H7 (cell line): ENCODE data around the gene SOX12. TPM values are rescaled to one million over a fixed set of nuclear protein-coding genes. Genes with fewer than 3 reads are reported as not detected.

ENCODE experiments used
- DNase-seq: peaks from one replicate; pipeline ENCODE4 v3.0.0; 2012
- H3K27me3 ChIP-seq: 2 replicates; pipeline ENCODE4 v1.6.0; 2011; ENCODE audit warnings: mild to moderate bottlenecking, low read length; ENCODE audit not compliant: control insufficient read depth, insufficient read depth
- H3K36me3 ChIP-seq: replicated peaks from 2 replicates; pipeline ENCODE4 v1.5.1; 2011; ENCODE audit warnings: low read length; ENCODE audit not compliant: control insufficient read depth, insufficient read depth
- H3K4me3 ChIP-seq: 2 replicates; pipeline ENCODE4 v1.5.1; 2011; ENCODE audit warnings: low read depth, mild to moderate bottlenecking, control low read depth, low read length, moderate library complexity; ENCODE audit not compliant: insufficient read depth
- total RNA-seq: library from RNA; depleted of rRNA; stranded (reverse); fragments of >200 nt; shearing (Covaris generic); gene quantifications from 2 replicates; pipeline ENCODE4 v1.2.3, GENCODE V29; 2014

The SOX12 gene
- total RNA-seq, 1 experiment from 2014 or later, result 14.7 TPM

GRCh38 chr20:297098-297924, 28.0 kb upstream of the SOX12 start, which contains the start of gene ZCCHC3:
Gene ZCCHC3, plus strand, starts transcription at chr20:297570. Its CDS starts 17 bp downstream, at chr20:297587.
- peak; percentile 94 for DNase-seq
- H3K4me3 ChIP-seq, result peak within 1 kb of the TSS; percentile 66
- peaks cover 3% of the 10 kb centered on the region for H3K27me3 ChIP-seq
- H3K36me3 ChIP-seq, result no peaks in the 10 kb centered on the region

- Histone ChIP-seq H3K36me3 (no peaks in the 10 kb centered on the region), H3K27me3 (peaks cover 3% of the 10 kb centered on the region), H3K4me3 (peak overlapping the region; percentile 66)
- peak; percentile 71 for DNase-seq
Measured at GRCh38 chr20:297925-298775, 27.2 kb upstream of the SOX12 start.

- H3K36me3 ChIP-seq, result no peaks in the 10 kb centered on the region
- H3K27me3 ChIP-seq, result peaks cover 3% of the 10 kb centered on the region
- no peak for DNase-seq
- peak overlapping the region; percentile 66 for H3K4me3 ChIP-seq
Measured at GRCh38 chr20:298776-299391, 26.5 kb upstream of the SOX12 start.

GRCh38 chr20:300345-300990, 24.9 kb upstream of the SOX12 start:
- Histone ChIP-seq H3K27me3 (peaks cover 3% of the 10 kb centered on the region), H3K4me3 (peak overlapping the region; percentile 66), H3K36me3 (no peaks in the 10 kb centered on the region)
- peak; percentile 51 for DNase-seq

GRCh38 chr20:301886-302848, 23.2 kb upstream of the SOX12 start:
- DNase-seq, result no peak
- peaks cover 1% of the 10 kb centered on the region for H3K27me3 ChIP-seq
- H3K36me3 ChIP-seq, result no peaks in the 10 kb centered on the region
- no peak overlapping the region for H3K4me3 ChIP-seq

- DNase-seq, result no peak
- H3K4me3 ChIP-seq, result no peak overlapping the region
- no peaks in the 10 kb centered on the region for H3K36me3 ChIP-seq
- H3K27me3 ChIP-seq, result peaks cover 1% of the 10 kb centered on the region
Measured at GRCh38 chr20:305745-306144, 19.6 kb upstream of the SOX12 start.

- no peak overlapping the region for H3K4me3 ChIP-seq
- H3K36me3 ChIP-seq, result no peaks in the 10 kb centered on the region
- DNase-seq, result no peak
- no peaks in the 10 kb centered on the region; the same call in 1 of the 2 replicates for H3K27me3 ChIP-seq
Measured at GRCh38 chr20:308427-309038, 16.8 kb upstream of the SOX12 start.

- Histone ChIP-seq H3K4me3 (peak overlapping the region; percentile 53), H3K36me3 (no peaks in the 10 kb centered on the region), H3K27me3 (no peaks in the 10 kb centered on the region)
- peak; percentile 42 for DNase-seq
Measured at GRCh38 chr20:309306-309840, 16.0 kb upstream of the SOX12 start.

- peak overlapping the region; percentile 53 for H3K4me3 ChIP-seq
- H3K36me3 ChIP-seq, result no peaks in the 10 kb centered on the region
- peak; percentile 99 for DNase-seq
- H3K27me3 ChIP-seq, result no peaks in the 10 kb centered on the region
Measured at GRCh38 chr20:309841-310644, 15.3 kb upstream of the SOX12 start.

- Histone ChIP-seq H3K36me3 (no peaks in the 10 kb centered on the region), H3K27me3 (no peaks in the 10 kb centered on the region), H3K4me3 (no peak overlapping the region)
- no peak for DNase-seq
Measured at GRCh38 chr20:310645-311044, 14.7 kb upstream of the SOX12 start.

- no peaks in the 10 kb centered on the region for H3K36me3 ChIP-seq
- H3K4me3 ChIP-seq, result no peak overlapping the region
- DNase-seq, result no peak
- no peaks in the 10 kb centered on the region for H3K27me3 ChIP-seq
Measured at GRCh38 chr20:311609-312008, 13.7 kb upstream of the SOX12 start.

GRCh38 chr20:312067-312466, 13.3 kb upstream of the SOX12 start:
- H3K4me3 ChIP-seq, result no peak overlapping the region
- DNase-seq, result no peak
- no peaks in the 10 kb centered on the region for H3K27me3 ChIP-seq
- no peaks in the 10 kb centered on the region for H3K36me3 ChIP-seq
